Adrenal gland (tissue), 5 donors: ENCODE measurements around the gene CAMSAP1.

Source experiments
- POLR2A ChIP-seq, 2 donors: fragments of 450-650 bp; IDR thresholded peaks; one replicate each; pipeline ENCODE4 v1.6.1; 2017; ENCODE audit warnings: antibody characterized with exemption in 2 of 2, mild to moderate bottlenecking in 2 of 2, moderate library complexity in 1 of 2
- TF ChIP-seq, protein P1 (sequence below), 6 experiments: fragments of 450-650 bp in 4 of 6; fragments of 200-600 bp in 2 of 6; sonication (generic) in 1 of 6; IDR thresholded peaks; 1 replicate in 5 of 6; 2 replicates in 1 of 6; pipeline versions ENCODE4 v1.5.1 to v1.8.0; 2016 to 2021; ENCODE audit warnings: antibody characterized with exemption in 6 of 6, mild to moderate bottlenecking in 2 of 6, moderate library complexity in 1 of 6
- donor health status: DM: no; HTN: no; CAD: no.

DNA sequence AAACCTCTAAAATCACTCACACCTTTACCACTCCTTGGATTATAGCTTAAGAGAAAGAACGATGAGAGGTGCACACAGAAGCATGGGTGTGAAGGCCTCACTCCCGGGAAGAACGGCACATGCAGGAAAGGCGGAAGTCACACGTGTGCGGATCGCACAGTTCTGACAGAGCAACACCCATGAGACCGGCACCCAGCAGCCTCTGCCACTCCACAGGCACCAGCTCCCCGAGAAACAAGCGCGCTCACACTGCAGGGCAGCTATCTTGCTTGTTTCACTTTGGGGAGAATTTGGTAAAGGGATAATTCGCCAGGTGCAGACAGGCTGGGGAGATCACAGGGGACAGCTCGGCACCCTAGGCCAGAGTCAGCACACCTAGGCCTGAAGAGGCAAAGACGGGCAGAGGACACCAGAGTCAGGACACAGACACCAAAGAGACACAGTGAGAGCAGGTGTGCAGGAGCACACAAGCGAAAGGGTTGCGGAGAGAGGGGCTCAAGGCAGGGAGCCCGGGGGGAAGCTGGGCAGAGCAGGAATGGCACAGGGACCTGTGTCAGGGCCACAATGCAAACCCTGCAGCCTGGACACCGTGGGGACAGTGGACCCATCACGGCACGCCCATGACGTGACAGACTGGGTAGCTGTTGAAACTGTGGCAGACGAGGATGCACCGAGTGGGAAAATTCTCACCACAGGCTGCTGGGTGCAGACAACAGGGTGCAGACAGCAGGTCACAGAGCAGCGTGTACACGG lies 81.7 kb downstream of the CAMSAP1 start:
- TF ChIP-seq, protein P1, sequence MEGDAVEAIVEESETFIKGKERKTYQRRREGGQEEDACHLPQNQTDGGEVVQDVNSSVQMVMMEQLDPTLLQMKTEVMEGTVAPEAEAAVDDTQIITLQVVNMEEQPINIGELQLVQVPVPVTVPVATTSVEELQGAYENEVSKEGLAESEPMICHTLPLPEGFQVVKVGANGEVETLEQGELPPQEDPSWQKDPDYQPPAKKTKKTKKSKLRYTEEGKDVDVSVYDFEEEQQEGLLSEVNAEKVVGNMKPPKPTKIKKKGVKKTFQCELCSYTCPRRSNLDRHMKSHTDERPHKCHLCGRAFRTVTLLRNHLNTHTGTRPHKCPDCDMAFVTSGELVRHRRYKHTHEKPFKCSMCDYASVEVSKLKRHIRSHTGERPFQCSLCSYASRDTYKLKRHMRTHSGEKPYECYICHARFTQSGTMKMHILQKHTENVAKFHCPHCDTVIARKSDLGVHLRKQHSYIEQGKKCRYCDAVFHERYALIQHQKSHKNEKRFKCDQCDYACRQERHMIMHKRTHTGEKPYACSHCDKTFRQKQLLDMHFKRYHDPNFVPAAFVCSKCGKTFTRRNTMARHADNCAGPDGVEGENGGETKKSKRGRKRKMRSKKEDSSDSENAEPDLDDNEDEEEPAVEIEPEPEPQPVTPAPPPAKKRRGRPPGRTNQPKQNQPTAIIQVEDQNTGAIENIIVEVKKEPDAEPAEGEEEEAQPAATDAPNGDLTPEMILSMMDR (IDR thresholded peaks at IDR 0.05), result no peak
- no peak for TF ChIP-seq POLR2A (IDR thresholded peaks at IDR 0.05)
